Urinary bladder (tissue), 4 donors: ENCODE data around the gene RAB40C. TPM values are rescaled to one million over a fixed set of nuclear protein-coding genes. Genes with fewer than 3 reads are reported as not detected.

Experiments used
- DNase-seq: peaks from one replicate; pipeline ENCODE4 v3.0.0-alpha.2; 2015; ENCODE audit errors: extremely low spot score
- H3K27ac ChIP-seq: one replicate; pipeline ENCODE4 v1.5.1; 2013; ENCODE audit warnings: low read depth, mild to moderate bottlenecking, moderate library complexity
- H3K36me3 ChIP-seq: one replicate; pipeline ENCODE4 v1.6.1; 2013; ENCODE audit warnings: mild to moderate bottlenecking, moderate library complexity; ENCODE audit not compliant: insufficient read depth
- H3K4me1 ChIP-seq: one replicate; pipeline ENCODE4 v1.6.1; 2013; ENCODE audit warnings: mild to moderate bottlenecking, moderate library complexity; ENCODE audit not compliant: insufficient read depth
- H3K4me3 ChIP-seq: one replicate; pipeline ENCODE4 v1.5.1; 2013; ENCODE audit warnings: low read depth, low read length
- WGBS: extraction: QIAGEN DNeasy Blood & Tissue Kit; methylation state at CpG from one replicate; pipeline ENCODE4 v1.1.7; 2013; 5-methylcytosine and 5-hydroxymethylcytosine counted together
- polyA plus RNA-seq: library from polyadenylated mRNA; stranded (reverse); fragments of 200-250 nt; gene quantifications from one replicate; pipeline ENCODE4 v1.2.3, GENCODE V29; 2013
- total RNA-seq: library from RNA; depleted of rRNA; stranded (reverse); fragments of >200 nt; gene quantifications from one replicate; pipeline ENCODE4 v1.2.3, GENCODE V29; 2014
- donor health status: healthy with polysubstance abuse.
- donor health status: healthy.

RAB40C gene
- total and polyA plus RNA-seq, 2 donors, result 6.9 to 30.9 TPM

DNA sequence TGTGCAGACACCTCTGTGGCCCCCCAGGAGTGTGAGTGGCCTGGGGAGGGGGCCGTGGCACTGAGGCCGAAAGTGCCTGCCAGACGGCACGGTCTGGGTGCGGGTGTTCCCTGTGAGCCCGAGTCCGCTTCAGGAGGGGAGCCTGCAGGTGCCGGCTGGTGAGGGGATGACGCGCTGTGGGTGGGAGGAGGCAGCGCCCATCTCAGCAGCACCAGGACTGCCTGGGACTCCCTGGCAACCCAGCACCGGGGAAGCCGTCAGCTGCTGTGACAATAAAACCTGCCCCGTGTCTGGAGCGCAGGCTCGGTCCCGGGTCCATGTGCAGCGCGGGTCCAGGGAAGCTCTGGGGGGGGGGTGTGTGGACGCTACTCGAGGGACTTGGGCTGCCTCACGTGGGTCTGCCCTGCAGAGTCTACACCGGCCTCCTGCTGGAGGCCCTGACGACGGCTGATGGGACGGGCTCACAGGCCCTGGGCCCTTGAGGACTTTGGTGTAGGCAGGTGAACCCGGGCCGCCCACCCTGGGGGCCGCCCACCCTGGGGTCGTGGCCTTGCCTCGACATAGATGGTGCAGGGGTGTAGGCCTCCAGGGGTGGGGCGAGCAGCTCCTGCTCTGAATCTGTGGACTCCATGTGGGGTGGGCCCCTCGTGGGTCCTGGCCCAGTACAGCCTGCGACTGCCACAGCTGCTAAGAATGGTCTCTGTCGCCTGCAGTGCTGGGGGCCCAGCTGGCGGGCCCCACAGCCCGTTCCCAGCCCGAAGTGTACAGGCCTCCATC is 5.9 kb upstream of the RAB40C start:
- no peaks in the 10 kb centered on the region for H3K36me3 ChIP-seq
- no peaks in the 10 kb centered on the region for H3K4me1 ChIP-seq
- WGBS, result 47% methylated on average over 38 of the region's 38 CpGs
- no peak for DNase-seq
- H3K4me3 ChIP-seq, result no peak overlapping the region
- no peak overlapping the region for H3K27ac ChIP-seq

DNA sequence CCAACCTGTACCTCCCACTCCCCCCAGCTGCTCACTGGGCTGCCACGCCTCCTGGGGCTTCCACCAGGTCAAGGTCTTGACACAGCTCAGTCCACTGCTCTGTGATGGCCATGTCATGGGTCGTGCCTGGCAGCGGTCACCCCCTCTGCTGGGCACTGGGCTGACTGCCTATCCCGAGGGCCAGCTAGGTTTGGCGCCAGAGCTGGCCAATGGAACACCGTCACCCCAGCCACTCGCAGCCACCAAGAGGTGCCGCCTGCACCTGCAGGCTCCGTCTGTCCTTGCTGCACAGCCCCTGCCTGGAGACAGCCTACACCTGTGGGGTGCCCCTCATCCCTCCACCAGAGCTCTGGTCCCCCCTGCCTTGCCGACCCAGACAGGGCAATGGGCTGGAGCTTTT is 4.5 kb upstream of the RAB40C start:
- no peak overlapping the region for H3K4me3 ChIP-seq
- no peak for DNase-seq
- H3K4me1 ChIP-seq, result no peaks in the 10 kb centered on the region
- H3K27ac ChIP-seq, result no peak overlapping the region
- no peaks in the 10 kb centered on the region for H3K36me3 ChIP-seq
- 24% methylated on average over 10 of the region's 10 CpGs for WGBS

DNA sequence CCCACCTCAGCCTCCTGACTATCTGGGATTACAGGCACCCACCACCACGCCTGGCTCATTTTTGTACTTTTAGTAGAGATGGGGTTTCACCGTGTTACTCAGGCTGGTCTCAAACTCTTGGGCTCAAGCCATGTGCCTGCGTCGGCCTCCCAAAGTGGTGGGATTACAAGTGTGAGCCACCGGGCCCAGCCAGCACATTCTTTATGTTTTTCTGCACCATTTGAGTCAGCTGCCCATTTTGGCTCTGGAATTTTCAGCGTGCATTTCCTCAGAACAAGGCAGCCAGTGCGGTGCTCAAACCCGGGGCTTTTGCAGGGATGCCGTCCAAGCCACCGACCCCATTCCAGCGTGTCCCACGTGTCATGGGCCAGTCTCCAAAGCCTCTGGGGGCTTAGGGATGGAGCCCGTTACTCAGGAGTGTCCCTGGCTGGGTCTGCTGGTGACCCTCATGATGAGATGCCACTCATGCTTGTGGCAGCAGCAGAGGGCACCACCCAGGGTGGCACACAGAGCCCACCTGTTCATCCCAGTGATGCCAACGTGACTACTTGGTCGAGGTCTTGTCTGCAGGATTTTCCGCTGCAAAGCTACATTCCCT is 3.7 kb upstream of the RAB40C start:
- 36% methylated on average over 16 of the region's 16 CpGs for WGBS
- Histone ChIP-seq H3K4me1 (no peaks in the 10 kb centered on the region), H3K27ac (no peak overlapping the region), H3K36me3 (no peaks in the 10 kb centered on the region), H3K4me3 (no peak overlapping the region)
- DNase-seq, result no peak

DNA sequence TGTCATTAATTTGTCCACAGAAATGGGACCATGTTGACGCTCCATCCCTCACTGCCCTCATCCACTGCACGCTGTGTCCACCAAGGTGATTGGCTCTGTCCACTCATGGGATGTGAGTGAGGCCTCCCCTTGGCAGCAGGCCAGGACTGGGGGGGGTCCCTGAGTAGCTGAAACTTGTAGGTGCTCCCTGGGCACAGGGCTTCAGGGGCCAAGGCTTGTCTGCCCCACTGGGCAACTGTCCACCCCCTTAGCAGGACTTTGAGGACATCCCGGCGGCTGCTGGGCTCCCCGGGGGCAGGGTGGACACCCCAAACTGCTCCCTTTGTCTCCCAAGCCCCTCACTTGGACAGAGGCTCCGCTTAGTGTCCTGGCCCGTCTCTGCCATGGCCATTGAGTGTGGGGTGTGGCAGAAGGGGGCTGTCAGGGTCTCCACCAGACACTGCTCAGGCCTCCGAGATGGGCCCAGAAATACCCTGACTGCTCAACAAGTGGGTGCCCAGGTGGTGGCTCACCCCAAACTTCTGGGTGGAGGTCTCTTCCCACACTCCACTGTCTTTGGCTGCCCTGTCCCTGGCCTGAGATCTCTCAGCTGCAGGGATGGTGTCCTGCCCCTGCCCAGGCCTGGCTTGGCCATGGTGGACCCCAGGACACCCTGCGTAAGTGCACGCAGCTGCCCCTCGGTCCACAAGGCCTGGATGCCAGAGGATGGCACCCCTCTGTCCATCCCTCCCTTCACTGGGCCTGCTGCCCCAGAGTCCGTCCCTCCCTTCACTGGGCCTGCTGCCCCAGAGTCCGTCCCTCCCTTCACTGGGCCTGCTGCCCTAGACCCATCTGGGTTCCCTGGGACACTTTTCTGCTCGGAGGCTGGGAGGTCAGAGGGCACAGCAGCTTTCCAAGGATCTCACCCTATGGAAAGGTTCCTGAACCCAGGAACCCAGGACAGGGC is 2.9 kb upstream of the RAB40C start:
- H3K27ac ChIP-seq, result no peak overlapping the region
- H3K36me3 ChIP-seq, result no peaks in the 10 kb centered on the region
- WGBS, result 69% methylated on average over 14 of the region's 14 CpGs
- H3K4me3 ChIP-seq, result no peak overlapping the region
- H3K4me1 ChIP-seq, result no peaks in the 10 kb centered on the region
- DNase-seq, result no peak

DNA sequence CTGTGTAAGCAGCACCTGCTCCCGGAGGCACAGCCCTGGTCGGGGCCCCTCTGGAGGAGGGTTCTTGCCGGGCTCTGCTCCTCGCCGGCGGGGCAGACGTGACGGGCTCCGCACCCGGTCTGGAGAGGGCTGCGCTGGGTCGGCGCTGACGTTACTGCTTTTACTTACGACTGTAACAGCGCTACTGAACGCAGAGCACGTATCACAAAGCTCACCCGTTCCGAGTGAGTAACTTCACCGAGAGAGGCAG is 1.3 kb upstream of the RAB40C start:
- H3K27ac ChIP-seq, result peak overlapping the region; percentile 90
- WGBS, result 0% methylated on average over 21 of the region's 21 CpGs
- no peaks in the 10 kb centered on the region for H3K36me3 ChIP-seq
- H3K4me1 ChIP-seq, result no peaks in the 10 kb centered on the region
- DNase-seq, result no peak
- H3K4me3 ChIP-seq, result peak overlapping the region; percentile 71

DNA sequence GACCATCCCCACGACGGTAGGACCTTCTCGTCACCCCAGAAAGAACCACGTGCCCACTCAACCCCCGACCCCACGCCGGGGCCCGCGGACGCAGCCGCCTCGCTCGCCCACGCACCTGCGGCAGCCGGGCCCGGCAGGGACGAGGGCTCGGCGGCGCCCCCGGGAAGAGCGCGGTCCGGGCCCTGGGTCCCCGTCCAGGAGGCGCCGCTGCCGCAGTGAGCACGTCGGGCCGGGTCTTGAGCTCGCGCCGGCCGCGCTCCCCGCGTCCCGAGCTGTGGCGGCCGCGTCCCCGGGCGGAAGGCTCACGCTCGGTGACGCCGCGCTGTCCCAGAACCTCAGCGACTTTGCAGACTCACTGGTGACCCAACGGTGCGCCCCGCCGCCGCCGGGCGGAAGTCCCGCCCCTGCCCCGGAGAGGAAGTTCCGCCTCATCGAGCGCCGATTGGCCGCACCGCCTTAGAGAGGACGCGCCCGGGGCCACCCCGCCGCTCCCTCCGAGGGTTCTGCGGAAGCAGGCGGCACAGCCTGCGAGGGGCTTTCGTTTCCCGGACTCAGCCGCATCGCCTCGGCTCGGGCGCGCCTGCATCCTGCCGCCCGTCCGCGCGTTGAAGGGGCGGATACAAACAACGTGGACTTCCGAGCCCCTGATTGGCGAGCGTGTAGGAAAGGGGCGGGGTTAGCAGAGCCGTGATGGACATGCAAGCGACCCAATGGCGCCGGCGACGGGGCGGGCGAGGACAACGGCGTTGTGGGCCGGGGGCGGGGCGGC is 793 bp upstream of the RAB40C start:
- peak; percentile 89 for DNase-seq
- no peaks in the 10 kb centered on the region for H3K4me1 ChIP-seq
- under 1% methylated on average over 107 of the region's 107 CpGs for WGBS

DNA sequence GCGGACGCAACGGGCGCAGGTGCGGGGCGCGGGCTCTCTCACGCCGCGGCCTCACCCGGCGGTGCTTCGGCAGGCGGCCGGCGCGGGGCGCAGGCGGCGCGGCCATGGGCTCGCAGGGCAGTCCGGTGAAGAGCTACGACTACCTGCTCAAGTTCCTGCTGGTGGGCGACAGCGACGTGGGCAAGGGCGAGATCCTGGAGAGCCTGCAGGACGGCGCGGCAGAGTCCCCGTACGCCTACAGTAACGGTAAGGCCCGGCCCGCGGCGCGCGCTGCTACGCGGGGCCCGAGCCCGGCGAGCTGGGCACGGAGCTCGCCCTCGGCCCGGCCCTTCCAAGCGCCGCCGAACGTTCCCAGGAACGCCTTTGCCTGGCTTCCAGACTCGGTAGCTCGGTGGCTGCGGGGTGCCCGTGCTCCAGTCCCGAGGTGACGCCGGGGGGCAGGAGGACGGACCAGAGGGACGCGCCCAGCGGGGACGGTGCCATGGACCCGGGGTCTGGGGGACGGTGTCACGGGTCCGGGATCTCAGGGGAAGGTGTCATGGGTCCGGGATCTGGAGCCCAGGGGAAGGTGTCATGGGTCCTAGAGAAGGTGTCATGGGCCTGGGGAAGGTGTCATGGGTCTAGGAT is 435 bp downstream of the RAB40C start:
- Histone ChIP-seq H3K27ac (peak overlapping the region; percentile 78), H3K36me3 (no peaks in the 10 kb centered on the region), H3K4me3 (peak overlapping the region; percentile 72), H3K4me1 (no peaks in the 10 kb centered on the region)
- WGBS, result under 1% methylated on average over 71 of the region's 71 CpGs
- DNase-seq, result no peak

More for the DNA sequence above, 793 bp upstream of the RAB40C start:
- Histone ChIP-seq H3K27ac (peak overlapping the region; percentile 92), H3K4me3 (peak overlapping the region; percentile 71), H3K36me3 (no peaks in the 10 kb centered on the region)

DNA sequence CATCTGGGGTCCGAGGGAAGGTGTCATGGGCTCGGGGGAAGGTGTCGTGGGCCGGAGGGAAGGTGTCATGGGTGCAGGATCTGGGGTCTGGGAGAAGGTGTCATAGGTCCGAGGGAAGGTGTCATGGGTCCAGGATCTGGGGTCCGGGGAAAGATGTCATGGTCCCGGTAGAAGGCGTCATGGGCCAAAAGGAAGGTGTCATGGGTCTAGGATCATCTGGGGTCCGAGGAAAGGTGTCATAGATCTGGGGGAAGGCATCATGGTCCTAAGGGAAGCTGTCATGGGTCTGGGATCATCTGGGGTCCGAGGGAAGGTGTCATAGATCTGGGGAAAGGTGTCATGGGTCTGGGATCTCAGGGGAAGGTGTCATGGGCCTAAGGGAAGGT is 942 bp downstream of the RAB40C start:
- H3K27ac ChIP-seq, result no peak overlapping the region
- DNase-seq, result no peak
- H3K4me3 ChIP-seq, result peak overlapping the region; percentile 72
- H3K36me3 ChIP-seq, result no peaks in the 10 kb centered on the region
- 57% methylated on average over 10 of the region's 10 CpGs for WGBS
- no peaks in the 10 kb centered on the region for H3K4me1 ChIP-seq

DNA sequence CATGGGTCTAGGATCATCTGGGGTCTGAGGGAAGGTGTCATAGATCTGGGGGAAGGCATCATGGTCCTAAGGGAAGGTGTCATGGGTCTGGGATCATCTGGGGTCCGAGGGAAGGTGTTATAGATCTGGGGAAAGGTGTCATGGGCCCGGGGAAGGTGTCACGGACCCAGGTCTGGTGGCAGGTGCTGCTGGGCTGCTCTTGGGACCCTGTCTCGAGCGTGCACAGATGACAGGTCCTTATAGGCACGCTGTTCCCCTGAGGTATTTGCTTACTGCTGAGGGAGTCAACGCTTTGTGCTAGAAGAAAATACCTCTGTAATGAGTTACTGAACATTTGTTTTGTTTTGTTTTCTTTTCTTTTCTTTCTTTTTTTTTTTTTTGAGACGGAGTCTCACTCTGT is 1.4 kb downstream of the RAB40C start:
- DNase-seq, result no peak
- H3K36me3 ChIP-seq, result no peaks in the 10 kb centered on the region
- no peaks in the 10 kb centered on the region for H3K4me1 ChIP-seq
- 86% methylated on average over 8 of the region's 8 CpGs for WGBS
- no peak overlapping the region for H3K27ac ChIP-seq
- H3K4me3 ChIP-seq, result no peak overlapping the region

DNA sequence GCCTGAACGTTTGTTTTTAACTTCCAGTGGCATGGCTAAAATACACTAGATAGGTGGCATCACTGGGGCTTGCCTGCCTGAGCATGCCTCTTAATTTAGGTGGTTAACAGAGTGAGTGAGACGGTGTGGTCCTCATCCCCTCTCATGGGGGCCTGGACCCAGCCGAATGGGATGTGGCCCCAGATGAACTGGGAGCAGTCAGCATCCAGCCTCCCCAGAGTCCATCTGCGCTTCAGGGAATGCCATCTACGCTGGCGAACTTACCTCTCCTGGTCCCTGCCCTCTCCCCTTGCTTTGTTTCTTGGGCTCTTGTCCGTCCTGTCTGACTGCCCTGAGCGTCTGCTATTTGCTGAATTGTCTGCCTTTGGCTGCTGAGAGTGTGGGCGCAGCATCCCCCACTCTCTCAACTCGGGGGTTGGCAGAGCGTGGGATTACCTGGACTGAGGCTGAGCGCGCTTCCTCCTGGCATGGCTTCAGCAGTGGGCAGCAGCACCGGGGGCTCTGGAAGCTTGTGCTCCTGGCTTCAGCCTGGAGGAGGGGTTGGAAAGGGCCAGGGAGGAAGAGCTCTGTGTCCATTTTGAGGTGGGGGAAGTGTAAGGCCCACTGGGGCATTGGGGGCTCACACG is 2.1 kb downstream of the RAB40C start:
- Histone ChIP-seq H3K36me3 (no peaks in the 10 kb centered on the region), H3K4me1 (no peaks in the 10 kb centered on the region), H3K4me3 (no peak overlapping the region), H3K27ac (peak overlapping the region; percentile 19)
- WGBS, result 85% methylated on average over 15 of the region's 15 CpGs
- no peak for DNase-seq

DNA sequence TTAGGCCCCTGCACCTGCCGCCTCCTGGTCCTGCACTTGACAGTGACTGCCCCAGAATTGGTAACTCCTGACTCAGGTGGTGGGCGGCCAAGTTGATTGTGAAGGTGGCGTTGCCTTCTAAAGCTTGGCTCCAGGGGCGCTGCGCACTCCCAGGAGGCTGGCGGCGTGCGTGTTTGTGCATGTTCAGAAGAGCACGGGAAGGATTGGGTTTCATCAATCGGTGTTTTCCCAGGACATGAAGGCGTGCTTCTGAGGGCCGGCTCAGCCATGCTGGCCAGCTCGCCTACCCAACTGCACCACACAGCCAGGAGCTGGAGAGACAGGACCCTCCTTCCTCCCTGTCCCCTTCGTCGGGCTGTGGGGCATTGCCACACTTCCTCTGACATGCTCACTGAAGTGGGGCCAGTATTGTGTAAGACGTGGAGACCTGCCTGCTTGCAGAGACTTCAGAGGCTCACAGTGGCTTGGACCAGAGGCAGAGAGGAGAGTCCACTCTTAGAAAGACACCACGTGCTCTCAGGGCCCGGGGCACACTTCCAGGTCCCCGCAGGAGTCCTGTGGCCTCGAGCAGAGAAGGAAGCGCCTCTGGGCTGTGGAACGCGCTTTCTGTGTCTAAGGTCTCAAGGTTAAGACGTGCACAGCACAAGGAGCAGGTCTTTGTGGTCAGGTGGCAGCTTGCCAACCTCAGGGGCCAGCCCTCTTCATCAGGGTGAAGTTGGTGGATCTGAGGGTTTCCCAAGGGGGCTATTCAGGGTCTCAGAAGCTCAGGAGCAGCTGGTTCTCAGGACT is 2.8 kb downstream of the RAB40C start:
- no peak overlapping the region for H3K4me3 ChIP-seq
- peak; percentile 56 for DNase-seq
- H3K4me1 ChIP-seq, result no peaks in the 10 kb centered on the region
- 77% methylated on average over 24 of the region's 24 CpGs for WGBS
- H3K27ac ChIP-seq, result peak overlapping the region; percentile 19
- no peaks in the 10 kb centered on the region for H3K36me3 ChIP-seq

DNA sequence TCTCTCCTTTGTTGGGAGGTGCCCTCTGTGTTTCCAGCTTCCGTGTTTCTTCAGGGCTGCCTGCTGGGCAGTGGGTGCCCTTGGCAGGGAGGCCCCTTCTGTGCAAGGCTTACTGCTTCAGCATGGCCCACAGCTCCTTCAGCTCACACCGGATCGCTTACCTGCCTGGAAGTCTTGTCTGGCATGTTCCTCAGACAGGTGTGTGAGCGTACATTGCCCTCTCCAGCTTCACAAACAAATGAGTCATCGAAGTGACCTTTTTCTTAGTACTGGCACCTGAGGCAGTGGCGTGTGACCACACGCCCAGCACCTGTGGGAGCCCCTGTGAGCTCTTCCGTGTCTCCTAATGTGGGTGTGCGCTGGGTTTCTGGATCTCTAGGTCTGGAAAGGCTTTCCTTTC is 3.5 kb downstream of the RAB40C start:
- no peak overlapping the region for H3K27ac ChIP-seq
- H3K4me1 ChIP-seq, result no peaks in the 10 kb centered on the region
- 80% methylated on average over 9 of the region's 9 CpGs for WGBS

More for the DNA sequence above, 3.5 kb downstream of the RAB40C start:
- DNase-seq, result no peak
- Histone ChIP-seq H3K36me3 (no peaks in the 10 kb centered on the region), H3K4me3 (no peak overlapping the region)
